ENCODE results near the gene XPNPEP3. TPM values are rescaled to one million over a fixed set of nuclear protein-coding genes. Genes with fewer than 3 reads are reported as not detected.

XPNPEP3 gene
- total RNA-seq: 4.8 and 14.8 TPM in 2 replicates

GRCh38 chr22:40856513-40857308, at the start of gene XPNPEP3, which contains the start of gene ST13:
XPNPEP3 (plus strand) TSS chr22:40857148; CDS start chr22:40857182, 34 bp downstream.
ST13 (minus strand) TSS chr22:40856639; CDS start chr22:40856540, 99 bp downstream.

GRCh38 chr22:40818747-40819598, 38.0 kb upstream of the XPNPEP3 start, which contains the start of gene SLC25A17:
SLC25A17 (minus strand) TSS chr22:40819346; CDS start chr22:40819248, 98 bp downstream.

GRCh38 chr22:40862013-40862412, 5.1 kb downstream of the XPNPEP3 start, which contains the start of gene DNAJB7:
DNAJB7 (minus strand) TSS chr22:40862113; CDS start chr22:40861994, 119 bp downstream.

GRCh38 chr22:40950962-40951794, 94.2 kb downstream of the XPNPEP3 start, which contains the start of gene RBX1:
RBX1 (plus strand) TSS chr22:40951378; CDS start chr22:40951399, 21 bp downstream.

Other genes starting within 250 kb of the XPNPEP3 start
- gene MRTFA, start 220.4 kb upstream of the XPNPEP3 start, total RNA-seq: 15.0 and 39.0 TPM in 2 replicates
- 0.14 TPM in 1 of 2 replicates, not detected in the other for gene MCHR1, start 177.7 kb upstream of the XPNPEP3 start, total RNA-seq
- 21.7 and 29.0 TPM in 2 replicates for gene SLC25A17, start 37.8 kb upstream of the XPNPEP3 start, total RNA-seq
- 190 and 314 TPM in 2 replicates for gene ST13, start 509 bp upstream of the XPNPEP3 start, total RNA-seq
- not detected in 2 replicates for gene DNAJB7, start 5.0 kb downstream of the XPNPEP3 start, total RNA-seq
- gene RBX1, start 94.2 kb downstream of the XPNPEP3 start, total RNA-seq: 20.6 and 28.4 TPM in 2 replicates
- 40.0 and 130 TPM in 2 replicates for gene EP300, start 235.4 kb downstream of the XPNPEP3 start, total RNA-seq